B cell (primary cell): ENCODE measurements around the gene TTC28. TPM values are rescaled to one million over a fixed set of nuclear protein-coding genes. Genes with fewer than 3 reads are reported as not detected.

Source experiments
- ATAC-seq: fragments of 200-7000 bp; cut with Tn5 transposase; one replicate; pipeline ENCODE4 v1.10.0; 2021; ENCODE audit warnings: low read depth, mild to moderate bottlenecking, moderate number of reproducible peaks, moderate library complexity
- CTCF ChIA-PET: fragments of 350-600 bp; sonication (Branson Sonifier 250); formaldehyde crosslinking; loops from one replicate; lab custom pipeline; 2021; ENCODE audit warnings: antibody characterized with exemption, inconsistent platforms; lab: Charles Lee
- POLR2A ChIA-PET: fragments of 350-600 bp; sonication (Branson Sonifier 250); formaldehyde crosslinking; loops from one replicate; lab custom pipeline; 2021; ENCODE audit warnings: antibody characterized with exemption; lab: Charles Lee
- DNase-seq: peaks from one replicate; pipeline ENCODE4 v3.0.0; 2013
- H2AFZ ChIP-seq: 2 replicates; pipeline ENCODE4 v1.6.1; 2012; ENCODE audit warnings: mild to moderate bottlenecking, low read depth, low read length; ENCODE audit not compliant: insufficient read depth, poor library complexity, severe bottlenecking
- H3K27ac ChIP-seq, 2 donors: 1 replicate in 1 of 2; 2 replicates in 1 of 2; pipeline ENCODE4 v1.5.1; 2012 to 2013; ENCODE audit warnings: low read length in 2 of 2, mild to moderate bottlenecking in 2 of 2, moderate library complexity in 1 of 2
- H3K27me3 ChIP-seq, 4 experiments: fragments of 200-600 bp in 1 of 4; sonication (generic) in 1 of 4; replicated peaks in 1 of 4; 1 replicate in 2 of 4; 2 replicates in 2 of 4; pipeline versions ENCODE4 v1.6.1 to v1.7.0; 2013 to 2016; ENCODE audit warnings: low read length in 3 of 4, mild to moderate bottlenecking in 2 of 4, mixed read lengths in 1 of 4, moderate library complexity in 1 of 4; ENCODE audit not compliant: insufficient read depth in 4 of 4, control insufficient read depth in 3 of 4; ENCODE audit errors: control extremely low read depth in 1 of 4
- H3K36me3 ChIP-seq, 2 experiments: replicated peaks in 1 of 2; 1 replicate in 1 of 2; 2 replicates in 1 of 2; pipeline versions ENCODE4 v1.6.1 to v1.7.1; 2013; ENCODE audit warnings: low read length in 1 of 2; ENCODE audit not compliant: insufficient read depth in 2 of 2, control insufficient read depth in 1 of 2; ENCODE audit errors: control extremely low read depth in 1 of 2, extremely low read depth in 1 of 2
- H3K4me1 ChIP-seq, 2 donors: fragments of 200-600 bp in 1 of 2; sonication (generic) in 1 of 2; 1 replicate in 1 of 2; 2 replicates in 1 of 2; pipeline versions ENCODE4 v1.5.1 to v1.6.1; 2013 to 2017; ENCODE audit warnings: low read length in 2 of 2; ENCODE audit not compliant: control insufficient read depth in 2 of 2, insufficient read depth in 2 of 2
- H3K4me2 ChIP-seq: replicated peaks from 2 replicates; pipeline ENCODE3; 2012; ENCODE audit warnings: mild to moderate bottlenecking, low read depth, low read length; ENCODE audit not compliant: poor library complexity, severe bottlenecking
- H3K4me3 ChIP-seq, 5 experiments: fragments of 200-600 bp in 1 of 5; sonication (generic) in 1 of 5; 1 replicate in 3 of 5; 2 replicates in 2 of 5; pipeline versions ENCODE4 v1.5.1 to v1.7.0; 2011 to 2016; ENCODE audit warnings: low read length in 4 of 5, mild to moderate bottlenecking in 4 of 5, low read depth in 2 of 5, control low read depth in 1 of 5, moderate library complexity in 1 of 5; ENCODE audit not compliant: insufficient read depth in 1 of 5; ENCODE audit errors: control extremely low read depth in 1 of 5, extremely low read depth in 1 of 5
- H3K79me2 ChIP-seq: fragments of 200-600 bp; sonication (generic); one replicate; pipeline ENCODE4 v1.6.0; 2016; ENCODE audit warnings: low read length; ENCODE audit not compliant: control insufficient read depth, insufficient read depth
- H3K9ac ChIP-seq: fragments of 200-600 bp; sonication (generic); 2 replicates; pipeline ENCODE4 v1.6.1; 2017; ENCODE audit warnings: mild to moderate bottlenecking, low read length, moderate library complexity
- H3K9me3 ChIP-seq, 3 donors: one replicate each; pipeline versions ENCODE4 v1.6.1 to v1.7.1; 2013; ENCODE audit warnings: low read length in 2 of 3; ENCODE audit not compliant: control insufficient read depth in 2 of 3, insufficient read depth in 1 of 3; ENCODE audit errors: control extremely low read depth in 1 of 3
- H4K20me1 ChIP-seq: 2 replicates; pipeline ENCODE4 v1.6.0; 2012; ENCODE audit warnings: mild to moderate bottlenecking, low read length; ENCODE audit not compliant: insufficient read depth, control insufficient read depth, poor library complexity, severe bottlenecking
- H3K27ac Mint-ChIP-seq: one replicate; pipeline ENCODE4 v1.8.0; 2021; ENCODE audit warnings: mixed read lengths
- H3K27me3 Mint-ChIP-seq: one replicate; pipeline ENCODE4 v1.8.0; 2021; ENCODE audit warnings: mixed read lengths
- H3K4me1 Mint-ChIP-seq: one replicate; pipeline ENCODE4 v1.8.0; 2021; ENCODE audit warnings: mixed read lengths
- H3K4me3 Mint-ChIP-seq: one replicate; pipeline ENCODE4 v1.8.0; 2021; ENCODE audit warnings: mixed read lengths
- H3K9me3 Mint-ChIP-seq: one replicate; pipeline ENCODE4 v1.8.0; 2022; ENCODE audit warnings: mixed read lengths; ENCODE audit not compliant: insufficient read depth
- EZH2 ChIP-seq: IDR thresholded peaks from 2 replicates; pipeline ENCODE4 v1.6.1; 2012; ENCODE audit warnings: borderline replicate concordance, low read depth, mild to moderate bottlenecking, moderate library complexity, low read length; ENCODE audit not compliant: insufficient read depth, poor library complexity, severe bottlenecking
- WGBS: methylation state at CpG from one replicate; pipeline ENCODE4 v1.1.5; 2013; ENCODE audit warnings: missing lambda C conversion rate; ENCODE audit not compliant: insufficient coverage; 5-methylcytosine and 5-hydroxymethylcytosine counted together
- intact Hi-C: fragments of 100-400 bp; cut with micrococcal nuclease; formaldehyde crosslinking; loops from one replicate; pipeline ENCODE4 v1.10.0; 2022
- polyA plus RNA-seq: library from polyadenylated mRNA; depleted of rRNA; stranded (reverse); fragments of >200 nt; gene quantifications from 2 replicates; pipeline ENCODE4 v1.2.3, GENCODE V29; 2012
- total RNA-seq, 2 donors: library from RNA; stranded (reverse); fragments of 120-200 nt in 1 of 2; gene quantifications; 1 replicate in 1 of 2; 2 replicates in 1 of 2; pipeline versions ENCODE4 v1.2.3 to v1.2.4, GENCODE V29; 2013 to 2022
- TF ChIP-seq, protein P1 (sequence below): fragments of 200-600 bp; IDR thresholded peaks from one replicate; pipeline ENCODE4 v1.8.0; 2022; ENCODE audit warnings: antibody characterized with exemption, mild to moderate bottlenecking

Gene TTC28
- total and polyA plus RNA-seq, 2 donors (not counting 1 experiment from before 2014, with no cell fraction given) = 4.5 to 7.3 TPM

GRCh38 chr22:28024422-28024888, 655.2 kb downstream of the TTC28 start:
- no peak for ATAC-seq
- Histone ChIP-seq H3K9me3 (no peaks in the 10 kb centered on the region), H3K79me2 (no peaks in the 10 kb centered on the region), H3K4me3 (no peak overlapping the region), H3K9ac (no peak overlapping the region), H3K4me2 (no peak overlapping the region), H3K36me3 (no peaks in the 10 kb centered on the region), H4K20me1 (no peaks in the 10 kb centered on the region), H3K27me3 (no peaks in the 10 kb centered on the region), H3K27ac (no peak overlapping the region), H2AFZ (no peak overlapping the region), H3K4me1 (no peaks in the 10 kb centered on the region)
- POLR2A ChIA-PET = no interaction called here
- Mint-ChIP-seq H3K4me3 (no peak overlapping the region), H3K27ac (no peak overlapping the region), H3K9me3 (no peaks in the 10 kb centered on the region), H3K27me3 (no peaks in the 10 kb centered on the region), H3K4me1 (peaks cover 2% of the 10 kb centered on the region)
- TF ChIP-seq, protein P1, sequence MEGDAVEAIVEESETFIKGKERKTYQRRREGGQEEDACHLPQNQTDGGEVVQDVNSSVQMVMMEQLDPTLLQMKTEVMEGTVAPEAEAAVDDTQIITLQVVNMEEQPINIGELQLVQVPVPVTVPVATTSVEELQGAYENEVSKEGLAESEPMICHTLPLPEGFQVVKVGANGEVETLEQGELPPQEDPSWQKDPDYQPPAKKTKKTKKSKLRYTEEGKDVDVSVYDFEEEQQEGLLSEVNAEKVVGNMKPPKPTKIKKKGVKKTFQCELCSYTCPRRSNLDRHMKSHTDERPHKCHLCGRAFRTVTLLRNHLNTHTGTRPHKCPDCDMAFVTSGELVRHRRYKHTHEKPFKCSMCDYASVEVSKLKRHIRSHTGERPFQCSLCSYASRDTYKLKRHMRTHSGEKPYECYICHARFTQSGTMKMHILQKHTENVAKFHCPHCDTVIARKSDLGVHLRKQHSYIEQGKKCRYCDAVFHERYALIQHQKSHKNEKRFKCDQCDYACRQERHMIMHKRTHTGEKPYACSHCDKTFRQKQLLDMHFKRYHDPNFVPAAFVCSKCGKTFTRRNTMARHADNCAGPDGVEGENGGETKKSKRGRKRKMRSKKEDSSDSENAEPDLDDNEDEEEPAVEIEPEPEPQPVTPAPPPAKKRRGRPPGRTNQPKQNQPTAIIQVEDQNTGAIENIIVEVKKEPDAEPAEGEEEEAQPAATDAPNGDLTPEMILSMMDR = no peak
- TF ChIP-seq EZH2 = no peak
- CTCF ChIA-PET = interaction anchor here (0.6 kb wide), 1 partner anchor 59 kb away, joined by 3 read pairs; no protein-coding TSS in a partner anchor
- DNase-seq = no peak
- 97% methylated on average over 3 of the region's 4 CpGs for WGBS
- intact Hi-C loops = loop anchor here (5.0 kb wide), 1 partner anchor 803 kb away; no protein-coding TSS in a partner anchor

- Histone ChIP-seq H3K9ac (no peak overlapping the region), H3K79me2 (no peaks in the 10 kb centered on the region), H3K4me2 (no peak overlapping the region), H3K36me3 (no peaks in the 10 kb centered on the region), H3K27me3 (no peaks in the 10 kb centered on the region), H2AFZ (no peak overlapping the region), H3K4me1 (no peaks in the 10 kb centered on the region), H3K9me3 (no peaks in the 10 kb centered on the region), H3K4me3 (no peak overlapping the region), H4K20me1 (no peaks in the 10 kb centered on the region), H3K27ac (no peak overlapping the region)
- Mint-ChIP-seq H3K4me3 (no peak overlapping the region), H3K27ac (no peak overlapping the region), H3K9me3 (no peaks in the 10 kb centered on the region), H3K4me1 (peaks cover 2% of the 10 kb centered on the region), H3K27me3 (no peaks in the 10 kb centered on the region)
- ATAC-seq (no peak), DNase-seq (no peak)
- intact Hi-C loops = loop anchor here (5.0 kb wide), 1 partner anchor 804 kb away; no protein-coding TSS in a partner anchor
- ChIA-PET CTCF (no interaction called here), POLR2A (no interaction called here)
- WGBS = 95% methylated on average over 2 of the region's 5 CpGs
- TF ChIP-seq, protein P1 = no peak
- TF ChIP-seq EZH2 = no peak
These were observed 655.9 kb downstream of the TTC28 start for GRCh38 chr22:28023774-28024173.
